ENCODE results near the gene GNG13. TPM values are rescaled to one million over a fixed set of nuclear protein-coding genes. Genes with fewer than 3 reads are reported as not detected.

GNG13 gene
- total RNA-seq, 1 donor from 2014 or later, result not detected

GRCh38 chr16:797686-798085 is 2.8 kb downstream of the GNG13 start:
- no peak overlapping the region for H3K4me3 ChIP-seq (ENCODE audit: low read depth, low read length)
- TF ChIP-seq, protein P1, sequence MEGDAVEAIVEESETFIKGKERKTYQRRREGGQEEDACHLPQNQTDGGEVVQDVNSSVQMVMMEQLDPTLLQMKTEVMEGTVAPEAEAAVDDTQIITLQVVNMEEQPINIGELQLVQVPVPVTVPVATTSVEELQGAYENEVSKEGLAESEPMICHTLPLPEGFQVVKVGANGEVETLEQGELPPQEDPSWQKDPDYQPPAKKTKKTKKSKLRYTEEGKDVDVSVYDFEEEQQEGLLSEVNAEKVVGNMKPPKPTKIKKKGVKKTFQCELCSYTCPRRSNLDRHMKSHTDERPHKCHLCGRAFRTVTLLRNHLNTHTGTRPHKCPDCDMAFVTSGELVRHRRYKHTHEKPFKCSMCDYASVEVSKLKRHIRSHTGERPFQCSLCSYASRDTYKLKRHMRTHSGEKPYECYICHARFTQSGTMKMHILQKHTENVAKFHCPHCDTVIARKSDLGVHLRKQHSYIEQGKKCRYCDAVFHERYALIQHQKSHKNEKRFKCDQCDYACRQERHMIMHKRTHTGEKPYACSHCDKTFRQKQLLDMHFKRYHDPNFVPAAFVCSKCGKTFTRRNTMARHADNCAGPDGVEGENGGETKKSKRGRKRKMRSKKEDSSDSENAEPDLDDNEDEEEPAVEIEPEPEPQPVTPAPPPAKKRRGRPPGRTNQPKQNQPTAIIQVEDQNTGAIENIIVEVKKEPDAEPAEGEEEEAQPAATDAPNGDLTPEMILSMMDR (conservative IDR thresholded peaks at IDR 0.05; ENCODE audit: low read depth, low read length), result no peak
- DNase-seq (ENCODE audit: low read depth), result no peak

DNA sequence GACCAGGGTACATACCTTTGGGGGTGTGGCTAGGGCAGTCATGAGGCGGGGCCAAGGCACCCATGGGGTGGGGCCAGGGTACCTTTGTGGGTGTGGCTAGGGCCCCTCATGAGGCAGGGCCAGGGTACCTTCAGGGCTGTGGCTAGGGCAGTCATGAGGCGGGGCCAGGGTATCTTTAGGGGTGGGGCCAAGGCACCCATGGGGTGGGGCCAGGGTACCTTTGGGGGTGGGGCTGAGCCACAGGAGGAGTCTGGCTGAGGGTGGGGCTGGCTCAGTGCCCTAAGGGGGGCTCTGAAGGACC is 3.5 kb downstream of the GNG13 start:
- no peak overlapping the region for H3K4me3 ChIP-seq (ENCODE audit: low read depth, low read length)
- DNase-seq (ENCODE audit: low read depth), result no peak
- TF ChIP-seq, protein P1 (conservative IDR thresholded peaks at IDR 0.05; ENCODE audit: low read depth, low read length), result no peak

GRCh38 chr16:796296-797119 is 4.0 kb downstream of the GNG13 start:
- TF ChIP-seq, protein P1 (conservative IDR thresholded peaks at IDR 0.05; ENCODE audit: low read depth, low read length), result no peak
- DNase-seq (ENCODE audit: low read depth), result no peak
- no peak overlapping the region for H3K4me3 ChIP-seq (ENCODE audit: low read depth, low read length)

DNA sequence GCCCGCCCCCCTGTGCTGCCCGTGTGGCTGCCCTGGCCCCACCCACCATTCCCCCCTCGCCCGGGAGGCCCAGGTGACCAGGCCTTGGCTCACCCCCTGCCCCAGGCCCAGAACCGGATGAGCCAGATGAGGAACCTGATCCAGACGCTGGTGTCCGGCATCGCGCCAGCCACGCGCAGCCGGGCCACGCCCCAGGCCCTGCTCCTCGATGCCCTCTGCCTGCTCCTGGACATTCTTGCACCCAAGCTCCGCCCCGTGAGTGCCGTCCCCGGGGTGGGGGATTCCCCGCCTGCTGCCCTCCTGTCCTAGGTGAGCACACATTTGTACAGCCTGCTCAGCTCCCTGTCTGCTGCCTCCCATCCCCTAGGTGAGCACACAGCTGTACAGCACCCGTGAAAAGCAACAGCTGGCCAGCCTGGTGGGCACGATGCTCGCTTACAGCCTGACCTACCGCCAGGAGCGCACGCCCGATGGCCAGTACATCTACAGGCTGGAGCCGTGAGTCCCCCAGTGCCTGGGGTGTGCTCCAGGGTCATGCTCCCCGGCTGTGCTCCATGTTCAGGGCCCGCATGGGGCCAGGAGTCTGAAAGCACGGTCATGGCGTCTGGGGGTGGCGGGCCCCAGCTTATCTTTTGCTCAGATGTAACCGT is 4.8 kb downstream of the GNG13 start:
- no peak for DNase-seq (ENCODE audit: low read depth)
- TF ChIP-seq, protein P1 (conservative IDR thresholded peaks at IDR 0.05; ENCODE audit: low read depth, low read length), result no peak
- no peak overlapping the region for H3K4me3 ChIP-seq (ENCODE audit: low read depth, low read length)

- TF ChIP-seq, protein P1 (conservative IDR thresholded peaks at IDR 0.05; ENCODE audit: low read depth, low read length), result no peak
- no peak for DNase-seq (ENCODE audit: low read depth)
- H3K4me3 ChIP-seq (ENCODE audit: low read depth, low read length), result no peak overlapping the region
These were observed 5.6 kb downstream of the GNG13 start for GRCh38 chr16:794853-795466.

DNA sequence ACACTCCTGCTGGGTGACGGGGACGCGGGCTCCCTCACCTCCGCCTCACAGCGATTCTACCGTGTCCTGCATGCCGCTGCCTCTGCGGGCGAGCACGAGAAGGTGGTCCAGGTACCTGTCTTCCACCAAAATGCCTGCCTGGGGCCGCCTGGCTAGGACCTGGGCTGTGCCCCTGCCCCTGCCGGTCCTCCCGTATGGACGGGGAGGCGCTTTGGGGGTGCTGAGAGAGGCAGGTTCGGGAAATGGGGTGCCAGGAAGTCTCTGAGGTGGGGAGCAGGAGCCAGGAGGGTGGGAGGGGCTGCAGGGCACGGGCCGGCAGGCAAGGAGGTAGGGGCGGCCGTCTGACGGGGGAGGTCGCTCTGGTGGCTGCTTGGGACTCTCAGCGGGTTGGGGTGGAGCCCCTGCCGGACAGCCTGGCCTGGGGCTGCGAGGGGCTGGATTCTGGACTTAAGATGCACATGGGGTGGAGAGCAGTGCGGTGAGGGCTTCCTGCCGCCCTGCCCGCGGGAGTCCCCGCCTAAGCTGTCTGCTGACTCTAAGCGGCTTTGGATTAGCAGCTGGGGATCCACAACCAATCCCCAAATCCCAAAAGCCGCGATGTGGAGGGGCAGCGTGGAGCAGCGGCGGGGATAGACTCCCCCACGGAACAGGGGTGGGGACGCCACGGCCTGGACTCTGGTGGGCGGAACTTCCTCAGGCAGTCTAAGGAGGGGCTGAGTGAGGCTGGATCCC is 6.3 kb downstream of the GNG13 start:
- no peak overlapping the region for H3K4me3 ChIP-seq (ENCODE audit: low read depth, low read length)
- TF ChIP-seq, protein P1 (conservative IDR thresholded peaks at IDR 0.05; ENCODE audit: low read depth, low read length), result no peak
- DNase-seq (ENCODE audit: low read depth), result no peak
